Stimulated activated CD8-positive, alpha-beta memory T cell treated with anti-CD3 and anti-CD28 coated beads, Interleukin-15, amount 100 ng/mL, for 4 hours (primary cell): ENCODE data around the gene KRTAP10-1.

Experiments used
- DNase-seq, 2 donors: peaks; one replicate each; pipeline ENCODE4 v3.0.0-alpha.2; 2020; ENCODE audit warnings: low read depth in 2 of 2

Gene KRTAP10-1

GRCh38 chr21:44528634-44528995 is 11.4 kb downstream of the KRTAP10-1 start:
- no peak for DNase-seq

DNA sequence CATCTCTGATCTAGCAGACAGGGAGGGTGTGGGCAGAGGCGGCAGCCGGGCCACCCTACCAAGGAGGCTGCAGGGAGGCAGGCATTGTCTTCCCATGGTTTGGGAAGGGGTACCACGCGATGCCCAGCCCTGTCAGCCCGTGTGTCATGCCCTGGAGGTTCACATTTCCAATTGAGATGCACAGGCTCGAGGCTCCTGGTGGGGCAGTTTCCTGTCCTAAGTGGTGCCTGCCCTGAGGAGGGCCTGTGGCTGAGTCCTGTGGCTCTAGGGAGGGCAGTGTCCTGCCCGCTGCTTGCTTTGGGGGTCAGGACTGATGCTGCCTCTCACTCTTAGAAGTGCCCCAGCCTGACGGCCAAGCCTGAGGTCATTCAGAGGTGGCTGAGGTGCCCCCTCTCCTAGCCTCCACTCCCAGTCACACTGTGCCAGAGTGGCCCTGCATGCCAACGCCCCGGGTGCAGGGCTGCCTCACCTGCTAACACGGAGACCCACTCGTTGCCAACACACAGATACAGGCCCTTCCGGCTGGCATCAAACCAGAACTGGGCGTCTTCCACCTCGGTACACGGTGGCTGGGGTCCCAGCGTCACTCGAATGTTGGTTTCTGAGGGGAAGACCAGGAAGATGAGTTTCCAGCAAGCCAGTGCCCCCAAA is 11.9 kb downstream of the KRTAP10-1 start:
- no peak for DNase-seq

DNA sequence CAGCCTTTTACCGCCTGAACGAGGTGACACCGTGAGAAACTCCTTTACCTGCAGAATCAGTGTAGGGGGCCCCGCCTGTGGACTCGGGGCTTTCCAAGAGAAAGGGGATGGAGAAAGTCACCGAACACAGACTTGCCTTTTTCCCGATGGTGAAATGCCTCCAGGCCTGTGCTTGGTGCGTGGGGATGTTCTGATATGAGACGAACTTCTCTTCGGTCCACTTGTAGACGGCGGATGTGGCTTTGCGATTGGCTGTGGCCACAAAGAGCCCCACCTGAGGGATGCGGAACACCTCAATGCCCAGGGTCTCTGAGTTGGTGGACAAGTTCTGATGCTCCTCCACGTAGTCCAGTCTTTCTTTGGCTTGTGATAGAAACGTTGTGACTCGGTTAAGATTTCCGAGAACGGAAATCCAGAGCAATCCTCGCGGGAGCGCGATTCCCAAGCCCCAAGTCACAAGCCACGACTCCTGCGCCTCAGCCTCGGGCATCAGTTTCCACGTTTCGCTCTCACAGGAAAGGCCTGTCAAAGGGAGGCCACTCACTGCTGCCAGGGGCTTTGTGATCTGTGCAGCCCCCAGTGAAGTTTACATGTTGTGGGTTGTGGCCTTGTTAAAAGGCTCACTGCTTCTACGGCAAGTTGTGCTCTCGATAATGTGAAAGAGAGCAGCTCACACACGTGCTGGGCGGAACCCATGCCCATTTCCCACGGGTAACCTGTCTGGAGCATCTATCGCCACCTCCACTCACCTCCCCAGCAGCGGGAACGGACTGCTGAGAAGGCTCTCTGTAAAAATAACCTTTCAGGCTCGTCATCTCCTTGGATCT is 12.6 kb downstream of the KRTAP10-1 start:
- no peak for DNase-seq

GRCh38 chr21:44526096-44526997 is 13.6 kb downstream of the KRTAP10-1 start:
- DNase-seq = no peak

- no peak for DNase-seq
These were observed 14.5 kb downstream of the KRTAP10-1 start for GRCh38 chr21:44525391-44526095.

DNA sequence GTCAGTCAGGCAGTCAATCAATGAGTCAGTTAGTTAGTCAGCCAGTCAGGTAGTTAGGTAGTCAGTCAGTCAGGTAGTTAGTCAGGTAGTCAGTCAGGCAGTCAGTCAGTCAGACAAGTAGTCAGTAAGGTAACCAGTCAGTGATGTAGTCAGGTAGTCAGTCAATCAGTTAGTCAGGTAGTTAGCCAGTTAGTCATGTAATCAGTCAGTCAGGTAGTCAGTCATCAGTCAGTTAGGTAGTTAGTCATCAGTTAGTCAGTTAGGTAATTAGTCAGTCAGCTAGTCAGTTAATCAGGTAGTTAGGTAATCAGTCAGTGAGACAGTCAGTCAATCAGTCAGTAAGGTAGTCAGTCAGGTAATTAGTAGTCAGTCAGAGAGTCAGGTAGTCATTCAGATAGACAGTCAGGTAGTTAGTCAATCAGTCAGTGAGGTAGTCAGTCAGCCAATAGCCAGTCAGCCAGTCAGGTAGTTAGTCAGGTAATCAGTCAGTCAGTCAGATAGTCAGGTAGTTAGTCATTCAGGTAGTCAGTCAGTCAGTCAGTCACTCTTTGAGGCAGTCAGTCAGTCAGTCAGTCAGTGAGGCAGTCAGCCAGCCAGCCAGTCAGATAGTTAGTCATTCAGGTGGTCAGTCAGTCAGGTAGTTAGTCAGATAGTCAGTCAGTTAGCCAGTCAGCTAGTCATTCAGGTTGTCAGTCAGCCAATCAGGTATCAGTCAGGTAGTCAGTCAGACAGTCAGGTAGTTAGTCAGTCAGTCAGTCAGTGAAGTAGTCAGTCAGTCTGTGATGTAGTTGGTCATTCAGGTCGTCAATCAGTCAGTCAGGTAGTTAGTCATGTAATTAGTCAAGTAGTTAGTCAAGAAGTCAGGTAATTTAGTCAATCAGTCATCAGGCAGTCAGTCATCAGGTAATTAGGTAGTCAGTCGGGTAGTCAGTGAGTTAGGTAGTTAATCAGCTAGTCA is 15.3 kb downstream of the KRTAP10-1 start:
- no peak for DNase-seq

DNA sequence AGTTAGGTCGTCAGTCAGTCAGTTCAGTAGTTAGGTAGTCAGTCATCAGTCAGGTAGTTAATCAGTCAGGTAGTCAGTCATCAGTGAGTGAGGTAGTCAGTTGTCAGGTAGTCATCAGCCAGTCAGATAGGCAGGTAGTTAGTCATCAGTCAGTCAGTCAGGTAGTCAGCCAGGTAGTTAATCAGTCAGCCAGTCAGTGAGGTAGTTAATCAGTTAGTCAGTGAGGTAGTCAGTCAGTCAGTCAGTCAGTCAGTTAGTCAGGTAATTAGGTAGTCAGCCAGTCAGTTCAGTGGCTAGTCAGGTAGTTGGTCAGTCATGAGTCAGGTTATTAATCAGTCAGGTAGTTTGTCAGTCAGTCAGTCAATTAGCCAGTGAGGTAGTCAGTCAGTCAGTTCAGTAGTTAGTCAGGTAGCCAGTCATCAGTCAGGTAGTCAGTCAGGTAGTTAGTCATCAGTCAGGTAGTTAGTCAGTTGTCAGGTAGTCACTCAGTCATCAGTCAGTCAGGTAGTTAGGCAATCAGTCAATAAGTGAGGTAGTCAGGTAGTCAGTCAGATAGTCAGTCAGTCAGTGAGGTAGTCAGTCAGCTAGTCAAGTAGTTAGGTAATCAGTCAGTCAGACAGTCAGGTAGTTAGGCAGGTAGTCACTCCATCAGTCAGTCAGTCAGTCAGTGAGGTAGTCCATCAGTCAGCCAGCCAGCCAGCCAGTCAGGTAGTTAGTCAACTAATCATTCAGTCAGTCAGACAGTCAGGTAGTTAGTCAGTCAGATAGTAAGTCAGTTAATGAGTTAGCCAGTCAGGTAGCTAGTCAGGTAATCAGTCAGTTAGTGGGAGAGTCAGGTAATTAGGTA is 16.2 kb downstream of the KRTAP10-1 start:
- no peak for DNase-seq

- no peak for DNase-seq
These were observed 17.2 kb downstream of the KRTAP10-1 start for GRCh38 chr21:44522753-44523204.

GRCh38 chr21:44521928-44522752 is 17.9 kb downstream of the KRTAP10-1 start:
- no peak for DNase-seq

GRCh38 chr21:44521301-44521927 is 18.6 kb downstream of the KRTAP10-1 start:
- no peak for DNase-seq

GRCh38 chr21:44520326-44521300 is 19.4 kb downstream of the KRTAP10-1 start:
- DNase-seq = no peak

DNA sequence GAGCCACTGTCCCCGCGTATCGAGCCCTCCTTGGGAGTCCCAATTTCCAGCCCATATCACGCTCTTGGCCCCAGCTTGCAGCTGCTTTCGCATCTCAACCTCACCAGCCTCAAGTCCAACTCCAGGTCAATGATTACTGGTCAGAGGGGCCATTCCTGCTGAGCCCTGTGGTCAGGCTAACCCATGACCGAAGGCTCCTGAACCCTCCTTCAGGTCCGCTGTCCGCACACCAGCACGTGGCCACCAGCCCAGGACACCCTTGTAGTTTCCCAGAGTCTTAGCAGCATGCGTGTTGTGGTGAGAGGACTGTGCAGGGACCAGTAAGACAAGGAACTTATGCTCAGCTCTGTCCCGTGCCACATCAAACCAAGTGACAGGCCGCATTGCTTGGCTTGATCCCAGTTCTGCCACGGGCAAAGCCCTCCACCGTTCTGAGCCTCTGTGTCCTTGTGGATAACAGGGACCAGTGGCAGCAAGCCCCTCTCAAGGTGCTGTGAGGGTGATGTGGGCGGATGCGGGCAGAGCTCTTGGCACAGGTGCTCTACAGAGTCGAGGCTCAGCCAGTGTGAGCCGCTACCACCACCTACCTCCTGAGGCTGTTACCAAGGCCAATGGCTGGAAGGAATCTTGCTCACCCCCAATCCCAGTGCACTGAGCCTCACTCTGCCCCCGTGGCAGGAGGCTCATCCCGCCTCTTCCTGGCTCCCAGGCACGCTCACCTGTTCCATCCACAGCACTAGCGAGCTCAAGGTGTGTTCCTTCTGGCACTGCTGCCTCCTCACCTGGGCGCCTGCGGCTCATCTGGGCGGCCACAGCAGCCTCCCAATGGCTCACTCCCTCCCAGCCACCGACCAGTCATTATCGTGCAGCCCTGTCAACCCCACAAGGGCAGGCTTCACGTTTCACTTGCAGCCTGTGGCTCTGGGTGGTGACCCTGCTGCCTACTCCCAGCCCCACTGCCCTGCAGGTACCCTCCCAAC is 20.4 kb downstream of the KRTAP10-1 start:
- no peak for DNase-seq

DNA sequence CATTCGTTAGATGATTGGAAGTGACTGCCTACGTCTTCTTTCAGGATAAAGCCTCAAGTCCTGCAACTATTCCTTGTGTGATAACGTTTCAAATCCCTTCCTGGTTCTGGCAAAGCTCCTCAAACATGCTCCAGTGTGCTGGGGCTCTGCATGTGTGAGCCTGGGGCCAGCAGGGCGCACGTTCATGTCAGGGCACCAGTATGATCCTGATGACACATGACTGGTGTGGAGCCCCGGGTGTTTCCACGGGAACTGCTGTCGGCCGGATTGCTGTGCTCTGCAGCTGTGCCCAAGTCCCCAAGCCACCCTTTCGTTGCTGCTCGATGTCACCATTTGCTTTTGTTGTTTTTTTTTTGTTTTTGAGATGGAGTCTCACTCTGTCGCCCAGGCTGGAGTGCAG is 21.3 kb downstream of the KRTAP10-1 start:
- DNase-seq = no peak

GRCh38 chr21:44517175-44517899 is 22.7 kb downstream of the KRTAP10-1 start:
- no peak for DNase-seq

- DNase-seq = no peak
These were observed 23.2 kb downstream of the KRTAP10-1 start for GRCh38 chr21:44516828-44517174.
